HCT116 (cell line): ENCODE results near the gene RPL14. TPM values are rescaled to one million over a fixed set of nuclear protein-coding genes. Genes with fewer than 3 reads are reported as not detected.

Experiments used
- ATAC-seq: fragments of 200-7000 bp; cut with Tn5 transposase; 2 replicates; pipeline ENCODE4 v1.9.1; 2020; ENCODE audit warnings: mild to moderate bottlenecking, moderate library complexity
- BruUV-seq: library from RNA; stranded (reverse); fragments of 400-500 nt; replicated peaks from 2 replicates; lab custom pipeline; 2021; lab: Mats Ljungman, UMichigan
- CTCF ChIA-PET: fragments of 300-600 bp; sonication (Branson Sonifier 250); formaldehyde crosslinking; loops from one replicate; lab custom pipeline; 2021; ENCODE audit warnings: antibody characterized with exemption; lab: Charles Lee
- POLR2A ChIA-PET: fragments of 300-600, 350-600 bp; sonication (Branson Sonifier 250); formaldehyde crosslinking; loops from one replicate; lab custom pipeline; 2021; ENCODE audit warnings: antibody characterized with exemption; lab: Charles Lee
- RAD21 ChIA-PET, 2 experiments: fragments of 300-600 bp; sonication (Branson Sonifier 250); formaldehyde crosslinking; loops; one replicate each; lab custom pipeline; 2023; ENCODE audit warnings: low total read pairs in 2 of 2; ENCODE audit not compliant: uncharacterized antibody in 2 of 2, unreplicated experiment in 2 of 2, low non-redundant PET in 1 of 2; lab: Charles Lee
- DNase-seq: peaks from one replicate; pipeline ENCODE4 v3.0.0-alpha.2; 2010; ENCODE audit warnings: low read depth, low spot score
- H2AFZ ChIP-seq: fragments of 200-600 bp; shearing (Covaris generic), sonication (generic); 2 replicates; pipeline ENCODE4 v1.6.1; 2017; ENCODE audit warnings: low read depth, mixed run types, mixed read lengths, antibody characterized with exemption, low read length; ENCODE audit not compliant: poor library complexity, severe bottlenecking
- H3K27ac ChIP-seq: 2 replicates; pipeline ENCODE4 v1.5.1; 2012; ENCODE audit warnings: low read depth, low read length
- H3K27me3 ChIP-seq: fragments of 200-600 bp; sonication (generic); 2 replicates; pipeline ENCODE4 v1.6.1; 2016; ENCODE audit warnings: mixed run types, low read length, mixed read lengths; ENCODE audit not compliant: insufficient read depth
- H3K36me3 ChIP-seq, 2 experiments: fragments of 200-500 bp in 1 of 2; fragments of 200-600 bp in 1 of 2; sonication (Bioruptor generic) in 1 of 2; sonication (generic) in 1 of 2; 2 replicates each; pipeline versions ENCODE4 v1.5.1 to v1.6.1; 2014 to 2016; ENCODE audit warnings: low read length in 2 of 2, inconsistent platforms in 1 of 2, mixed read lengths in 1 of 2, mixed run types in 1 of 2; ENCODE audit not compliant: insufficient read depth in 2 of 2, control insufficient read depth in 1 of 2
- H3K4me1 ChIP-seq, 2 experiments: fragments of 200-600 bp in 1 of 2; sonication (generic) in 1 of 2; 2 replicates each; pipeline versions ENCODE4 v1.5.1 to v1.6.1; 2012 to 2017; ENCODE audit warnings: low read length in 2 of 2, inconsistent platforms in 1 of 2, mild to moderate bottlenecking in 1 of 2, mixed read lengths in 1 of 2, mixed run types in 1 of 2, moderate library complexity in 1 of 2; ENCODE audit not compliant: insufficient read depth in 2 of 2, control insufficient read depth in 1 of 2
- H3K4me2 ChIP-seq: fragments of 200-600 bp; sonication (generic); 2 replicates; pipeline ENCODE4 v1.6.1; 2017; ENCODE audit warnings: mixed run types, low read length, mixed read lengths
- H3K4me3 ChIP-seq, 2 experiments: fragments of 200-600 bp in 1 of 2; sonication (generic) in 1 of 2; replicated peaks in 1 of 2; 2 replicates each; pipeline ENCODE4 v1.5.1; 2011 to 2016; ENCODE audit warnings: low read length in 2 of 2, control low read depth in 1 of 2, low read depth in 1 of 2, mild to moderate bottlenecking in 1 of 2, mixed read lengths in 1 of 2, mixed run types in 1 of 2
- H3K79me2 ChIP-seq: fragments of 200-600 bp; sonication (generic); 2 replicates; pipeline ENCODE4 v1.6.1; 2017; ENCODE audit warnings: mild to moderate bottlenecking, mixed run types, low read length, moderate library complexity, mixed read lengths; ENCODE audit not compliant: insufficient read depth
- H3K9ac ChIP-seq: fragments of 200-600 bp; sonication (generic); 2 replicates; pipeline ENCODE4 v1.6.1; 2016; ENCODE audit warnings: low read length, mixed read lengths
- H3K9me2 ChIP-seq: fragments of 200-600 bp; sonication (generic), shearing (Covaris generic); 2 replicates; pipeline ENCODE4 v1.6.1; 2017; ENCODE audit warnings: mixed run types, mild to moderate bottlenecking, moderate library complexity; ENCODE audit not compliant: insufficient read depth
- H3K9me3 ChIP-seq, 2 experiments: fragments of 200-500 bp in 1 of 2; fragments of 200-600 bp in 1 of 2; sonication (Bioruptor generic) in 1 of 2; sonication (generic) in 1 of 2; 2 replicates each; pipeline ENCODE4 v1.6.1; 2014 to 2017; ENCODE audit warnings: low read length in 2 of 2, mixed read lengths in 2 of 2, inconsistent platforms in 1 of 2, low read depth in 1 of 2, mild to moderate bottlenecking in 1 of 2, mixed run types in 1 of 2, moderate library complexity in 1 of 2; ENCODE audit not compliant: control insufficient read depth in 1 of 2, insufficient read depth in 1 of 2
- H4K20me1 ChIP-seq: fragments of 200-600 bp; sonication (generic), shearing (Covaris generic); 2 replicates; pipeline ENCODE4 v1.6.1; 2017; ENCODE audit warnings: mixed run types, mild to moderate bottlenecking, moderate library complexity; ENCODE audit not compliant: insufficient read depth
- CEBPB ChIP-seq: IDR thresholded peaks from 2 replicates; pipeline ENCODE4 v1.6.1; 2012; ENCODE audit warnings: low read depth
- EGR1 ChIP-seq: IDR thresholded peaks from 2 replicates; pipeline ENCODE4 v1.6.1; 2012; ENCODE audit warnings: low read depth
- ELF1 ChIP-seq: IDR thresholded peaks from 2 replicates; pipeline ENCODE4 v1.6.1; 2012; ENCODE audit warnings: low read depth, borderline replicate concordance
- EZH2 ChIP-seq: fragments of 200-600 bp; sonication (generic); IDR thresholded peaks from 2 replicates; pipeline ENCODE4 v1.6.1; 2017; ENCODE audit warnings: antibody characterized with exemption, mixed run types
- EZH2phosphoT487 ChIP-seq: fragments of 200-600 bp; IDR thresholded peaks from 2 replicates; pipeline ENCODE4 v1.6.1; 2018; ENCODE audit warnings: antibody characterized with exemption, borderline replicate concordance
- FOSL1 ChIP-seq: IDR thresholded peaks from 2 replicates; pipeline ENCODE4 v1.6.1; 2012; ENCODE audit warnings: low read depth
- JUND ChIP-seq: IDR thresholded peaks from 2 replicates; pipeline ENCODE4 v1.6.1; 2012
- MAX ChIP-seq: IDR thresholded peaks from 2 replicates; pipeline ENCODE4 v1.6.1; 2012
- POLR2A ChIP-seq: IDR thresholded peaks from 2 replicates; pipeline ENCODE4 v1.7.0; 2011; ENCODE audit warnings: borderline replicate concordance; ENCODE audit not compliant: insufficient read depth, insufficient read length; ENCODE audit errors: extremely low read depth
- RAD21 ChIP-seq: IDR thresholded peaks from 2 replicates; pipeline ENCODE4 v1.6.1; 2012; ENCODE audit warnings: low read depth, mild to moderate bottlenecking
- SIN3A ChIP-seq: IDR thresholded peaks from 2 replicates; pipeline ENCODE4 v1.6.1; 2012; ENCODE audit warnings: low read depth
- SP1 ChIP-seq: IDR thresholded peaks from 2 replicates; pipeline ENCODE4 v1.6.1; 2012; ENCODE audit warnings: low read depth
- SRF ChIP-seq: IDR thresholded peaks from 2 replicates; pipeline ENCODE4 v1.6.1; 2012; ENCODE audit warnings: low read depth
- YY1 ChIP-seq: IDR thresholded peaks from 2 replicates; pipeline ENCODE4 v1.6.1; 2011; ENCODE audit warnings: low read length, low read depth, moderate library complexity, mild to moderate bottlenecking; ENCODE audit not compliant: insufficient replicate concordance; ENCODE audit errors: extremely low read depth
- ZFX ChIP-seq: fragments of 450-650 bp; IDR thresholded peaks from 2 replicates; pipeline ENCODE4 v1.6.1; 2017
- ZNF274 ChIP-seq: fragments of 200-500 bp; sonication (Bioruptor generic); IDR thresholded peaks from 2 replicates; pipeline ENCODE4 v1.6.1; 2014; ENCODE audit warnings: mild to moderate bottlenecking, low read depth, low read length, inconsistent platforms
- intact Hi-C: fragments of 100-400 bp; cut with micrococcal nuclease; formaldehyde crosslinking; loops from 2 replicates; pipeline ENCODE4 v1.10.0; 2022
- total RNA-seq: library from RNA; stranded (reverse); gene quantifications from one replicate; pipeline ENCODE4 v1.2.1, GENCODE V29; 2021; ENCODE audit not compliant: unreplicated experiment
- TF ChIP-seq, protein P1 (sequence below): IDR thresholded peaks from 2 replicates; pipeline ENCODE4 v1.6.1; 2011; ENCODE audit warnings: mild to moderate bottlenecking, low read length, moderate library complexity; ENCODE audit not compliant: insufficient replicate concordance; ENCODE audit errors: extremely low read depth
- TF ChIP-seq, protein P2 (sequence below), 3 experiments: fragments of 200-600 bp in 1 of 3; sonication (generic) in 1 of 3; IDR thresholded peaks in 2 of 3; conservative IDR thresholded peaks in 1 of 3; 2 replicates each; pipeline ENCODE4 v1.5.1; 2012 to 2017; ENCODE audit warnings: low read depth in 2 of 3, low read length in 2 of 3, antibody characterized with exemption in 1 of 3, borderline replicate concordance in 1 of 3, control low read depth in 1 of 3, mild to moderate bottlenecking in 1 of 3, mixed read lengths in 1 of 3, mixed run types in 1 of 3, moderate library complexity in 1 of 3; ENCODE audit not compliant: insufficient read depth in 1 of 3

Gene RPL14
- total RNA-seq, 1 experiment from 2014 or later = 2,938 TPM

DNA sequence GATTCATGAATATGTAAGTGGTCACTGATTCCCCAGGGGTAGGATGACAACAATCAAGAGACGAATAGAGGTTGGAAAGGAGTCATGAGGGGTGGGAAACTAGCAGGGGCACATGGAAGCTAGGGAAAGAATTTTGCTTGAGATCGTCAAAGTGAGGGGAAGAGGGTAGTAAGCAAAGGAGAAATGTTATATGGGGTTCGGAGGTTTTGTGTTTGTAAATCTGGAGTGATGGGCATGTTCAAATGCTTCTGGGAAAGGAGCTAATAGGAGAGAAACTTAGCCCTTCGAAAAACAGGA lies 7.9 kb downstream of the RPL14 start:
- Histone ChIP-seq H3K36me3 (peaks cover 43 to 67% of the 10 kb centered on the region in 2 experiments), H3K27ac (no peak overlapping the region), H3K27me3 (no peaks in the 10 kb centered on the region), H3K4me1 (no peaks in the 10 kb centered on the region), H3K4me3 (no peak overlapping the region), H3K9me2 (no peaks in the 10 kb centered on the region), H3K9me3 (no peaks in the 10 kb centered on the region), H4K20me1 (peaks cover 37% of the 10 kb centered on the region; the same call in 1 of the 2 replicates), H3K4me2 (no peak overlapping the region), H3K9ac (no peak overlapping the region), H3K79me2 (peaks cover 50% of the 10 kb centered on the region), H2AFZ (no peak overlapping the region)
- CTCF ChIA-PET = no interaction called here
- ATAC-seq = no peak
- TF ChIP-seq RAD21 (no peak), SRF (no peak), ZFX (no peak), CEBPB (no peak), MAX (no peak), ZNF274 (no peak), ELF1 (no peak), SIN3A (no peak), EZH2phosphoT487 (no peak), EZH2 (no peak), YY1 (no peak), JUND (no peak), EGR1 (no peak), FOSL1 (no peak), POLR2A (no peak), SP1 (no peak)
- TF ChIP-seq, protein P1, sequence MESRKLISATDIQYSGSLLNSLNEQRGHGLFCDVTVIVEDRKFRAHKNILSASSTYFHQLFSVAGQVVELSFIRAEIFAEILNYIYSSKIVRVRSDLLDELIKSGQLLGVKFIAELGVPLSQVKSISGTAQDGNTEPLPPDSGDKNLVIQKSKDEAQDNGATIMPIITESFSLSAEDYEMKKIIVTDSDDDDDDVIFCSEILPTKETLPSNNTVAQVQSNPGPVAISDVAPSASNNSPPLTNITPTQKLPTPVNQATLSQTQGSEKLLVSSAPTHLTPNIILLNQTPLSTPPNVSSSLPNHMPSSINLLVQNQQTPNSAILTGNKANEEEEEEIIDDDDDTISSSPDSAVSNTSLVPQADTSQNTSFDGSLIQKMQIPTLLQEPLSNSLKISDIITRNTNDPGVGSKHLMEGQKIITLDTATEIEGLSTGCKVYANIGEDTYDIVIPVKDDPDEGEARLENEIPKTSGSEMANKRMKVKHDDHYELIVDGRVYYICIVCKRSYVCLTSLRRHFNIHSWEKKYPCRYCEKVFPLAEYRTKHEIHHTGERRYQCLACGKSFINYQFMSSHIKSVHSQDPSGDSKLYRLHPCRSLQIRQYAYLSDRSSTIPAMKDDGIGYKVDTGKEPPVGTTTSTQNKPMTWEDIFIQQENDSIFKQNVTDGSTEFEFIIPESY = no peak
- TF ChIP-seq, protein P2, sequence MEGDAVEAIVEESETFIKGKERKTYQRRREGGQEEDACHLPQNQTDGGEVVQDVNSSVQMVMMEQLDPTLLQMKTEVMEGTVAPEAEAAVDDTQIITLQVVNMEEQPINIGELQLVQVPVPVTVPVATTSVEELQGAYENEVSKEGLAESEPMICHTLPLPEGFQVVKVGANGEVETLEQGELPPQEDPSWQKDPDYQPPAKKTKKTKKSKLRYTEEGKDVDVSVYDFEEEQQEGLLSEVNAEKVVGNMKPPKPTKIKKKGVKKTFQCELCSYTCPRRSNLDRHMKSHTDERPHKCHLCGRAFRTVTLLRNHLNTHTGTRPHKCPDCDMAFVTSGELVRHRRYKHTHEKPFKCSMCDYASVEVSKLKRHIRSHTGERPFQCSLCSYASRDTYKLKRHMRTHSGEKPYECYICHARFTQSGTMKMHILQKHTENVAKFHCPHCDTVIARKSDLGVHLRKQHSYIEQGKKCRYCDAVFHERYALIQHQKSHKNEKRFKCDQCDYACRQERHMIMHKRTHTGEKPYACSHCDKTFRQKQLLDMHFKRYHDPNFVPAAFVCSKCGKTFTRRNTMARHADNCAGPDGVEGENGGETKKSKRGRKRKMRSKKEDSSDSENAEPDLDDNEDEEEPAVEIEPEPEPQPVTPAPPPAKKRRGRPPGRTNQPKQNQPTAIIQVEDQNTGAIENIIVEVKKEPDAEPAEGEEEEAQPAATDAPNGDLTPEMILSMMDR (IDR thresholded peaks at IDR 0.05 in 2 of 3, conservative IDR thresholded peaks at IDR 0.05 in 1 of 3; ENCODE audit: borderline replicate concordance in 1 of 3, insufficient read depth in 1 of 3, low read depth in 2 of 3, low read length in 2 of 3) = no peak
- no TSS peak for BruUV-seq
- no peak for DNase-seq
- intact Hi-C loops = no loop called here
- POLR2A ChIA-PET = no interaction called here
- RAD21 ChIA-PET = no interaction called here
